K562 (cell line): ENCODE results near the gene RBKS. TPM values are rescaled to one million over a fixed set of nuclear protein-coding genes. Genes with fewer than 3 reads are reported as not detected.

ENCODE experiments used
- E2F8 ChIP-seq: fragments of 450-650 bp; IDR thresholded peaks from 2 replicates; pipeline ENCODE4 v1.7.1; 2018; ENCODE audit warnings: mild to moderate bottlenecking, low read depth; ENCODE audit not compliant: partially characterized antibody
- HCFC1 ChIP-seq: IDR thresholded peaks from 2 replicates; pipeline ENCODE4 v1.6.1; 2012; ENCODE audit warnings: low read depth, low read length, improper control_type of control experiment
- MBD1 ChIP-seq: fragments of 250-450 bp; sonication (Bioruptor Pico); IDR thresholded peaks from 2 replicates; pipeline ENCODE4 v1.8.0; 2022; ENCODE audit warnings: inconsistent platforms
- MLLT1 ChIP-seq, 2 experiments: fragments of 450-650 bp; IDR thresholded peaks; 2 replicates each; pipeline ENCODE4 v1.6.1; 2016
- NCOR1 ChIP-seq: fragments of 450-650 bp; IDR thresholded peaks from 2 replicates; pipeline ENCODE4 v1.6.1; 2016; ENCODE audit warnings: mild to moderate bottlenecking, moderate library complexity
- NELFE ChIP-seq: IDR thresholded peaks from 2 replicates; pipeline ENCODE4 v1.6.1; 2011; ENCODE audit warnings: mild to moderate bottlenecking; ENCODE audit not compliant: insufficient read depth, insufficient read length
- NFATC3 ChIP-seq: fragments of 450-650 bp; IDR thresholded peaks from 2 replicates; pipeline ENCODE4 v1.6.1; 2017; ENCODE audit warnings: mild to moderate bottlenecking
- PHB2 ChIP-seq: fragments of 450-650 bp; IDR thresholded peaks from 2 replicates; pipeline ENCODE4 v1.6.1; 2017; ENCODE audit warnings: low read depth
- RBBP5 ChIP-seq: fragments of 200-600 bp; sonication (generic); IDR thresholded peaks from 2 replicates; pipeline ENCODE4 v1.6.1; 2012; ENCODE audit warnings: borderline replicate concordance, mild to moderate bottlenecking, low read length, control low read depth, inconsistent platforms; ENCODE audit not compliant: insufficient read depth, poor library complexity, severe bottlenecking
- TBP ChIP-seq: optimal IDR thresholded peaks from 2 replicates; pipeline ENCODE3; 2011; ENCODE audit warnings: low read depth, low read length, improper control_type of control experiment
- TEAD1 ChIP-seq, 2 experiments: fragments of 450-650 bp in 1 of 2; sonication (generic) in 1 of 2; formaldehyde crosslinking; IDR thresholded peaks; 2 replicates each; pipeline versions ENCODE4 v1.4.0 to v1.8.0; 2020 to 2022; ENCODE audit warnings: mild to moderate bottlenecking in 2 of 2, missing genetic modification reagents in 1 of 2
- TRIM24 ChIP-seq, 2 experiments: fragments of 450-650 bp; IDR thresholded peaks; 2 replicates each; pipeline ENCODE4 v1.6.1; 2016
- ZNF23 ChIP-seq: fragments of 250-450 bp; sonication (Bioruptor Pico); IDR thresholded peaks from 2 replicates; pipeline ENCODE4 v1.4.0; 2020; ENCODE audit warnings: mild to moderate bottlenecking
- ZNF239 ChIP-seq: fragments of 250-450 bp; sonication (Bioruptor Pico); IDR thresholded peaks from 2 replicates; pipeline ENCODE4 v1.4.0; 2020; ENCODE audit warnings: mild to moderate bottlenecking
- ZNF518B ChIP-seq: fragments of 250-450 bp; sonication (Bioruptor Pico); IDR thresholded peaks from 2 replicates; pipeline ENCODE4 v1.5.0; 2021; ENCODE audit warnings: mild to moderate bottlenecking, moderate library complexity
- ZNF639 ChIP-seq, 2 experiments: fragments of 200-800 bp in 1 of 2; sonication (Bioruptor generic) in 1 of 2; sonication (generic) in 1 of 2; formaldehyde crosslinking in 1 of 2; IDR thresholded peaks in 1 of 2; conservative IDR thresholded peaks in 1 of 2; 2 replicates each; pipeline versions ENCODE4 v1.5.0 to v1.6.1; 2016 to 2020; ENCODE audit warnings: missing compliant biosample characterization in 1 of 2, missing genetic modification characterization in 1 of 2, missing genetic modification reagents in 1 of 2
- polyA plus RNA-seq, 8 experiments: library from polyadenylated mRNA; depleted of rRNA in 4 of 8; stranded (reverse) in 5 of 8; unstranded in 3 of 8; fragments of >200 nt; fragmentation: Nextera tagmentation in 2 of 8; fragmentation: Illumina TruSeq in 1 of 8; extraction: Ambion mirVana in 2 of 8; extraction: Trizol in 1 of 8; gene quantifications; 2 replicates each; pipeline versions ENCODE4 v1.2.1 to v1.2.3, GENCODE V29; 2011 to 2014; ENCODE audit warnings: inconsistent platforms in 1 of 8, missing spikeins in 1 of 8
- total RNA-seq, 7 experiments: library from RNA; depleted of rRNA in 6 of 7; stranded (reverse); fragments of >200 nt in 6 of 7; fragmentation: Illumina TruSeq in 2 of 7; extraction: Trizol in 2 of 7; gene quantifications; 2 replicates each; pipeline versions ENCODE4 v1.2.1 to v1.2.3, GENCODE V29; 2011 to 2021; ENCODE audit warnings: low replicate concordance in 1 of 7

RBKS gene
- total and polyA plus RNA-seq, 9 of the 15 experiments (the other 6 are each of a cell fraction or from before 2014, with no cell fraction given) = 0.06 to 0.39 (median 0.19) TPM

- TF ChIP-seq ZNF518B (CRISPR knock-in tag) (no peak), NFATC3 (peak; percentile 93), RBBP5 (peak; percentile 14), ZNF239 (CRISPR knock-in tag) (peak; percentile 48; the same call in 1 of the 2 replicates), MBD1 (CRISPR knock-in tag) (no peak), HCFC1 (no peak), NELFE (no peak), NCOR1 (peak; percentile 21; the same call in 1 of the 2 replicates), MLLT1 (IDR thresholded peaks at IDR 0.05) (no peak), E2F8 (peak; percentile 90), TEAD1 (CRISPR knock-in tag; IDR thresholded peaks at IDR 0.05) (peak in 1 of 2 experiments; percentile 30; a peak in 1 of 4 replicates), TBP (no peak), TRIM24 (IDR thresholded peaks at IDR 0.05) (0 out of 4 replicates have a peak, but pooled peaks of 1 of the 2 experiments have one; percentile 14), PHB2 (no peak), ZNF639 (CRISPR knock-in tag; conservative IDR thresholded peaks at IDR 0.05 in 1 of 2, IDR thresholded peaks at IDR 0.05 in 1 of 2) (peak in 1 of 2 experiments; percentile 37; a peak in 1 of 4 replicates), ZNF23 (no peak)
Observed at GRCh38 chr2:27890924-27891672, 911 bp upstream of the RBKS start (continued).
